Dendritic cell treated with granulocyte-macrophage colony-stimulating factor and Interleukin-4, amounts not matched to agents 40 ng/mL and 50 ng/mL, for 4 days (primary cell): ENCODE results near the gene ZNF138.
"Not testable (repeated sequence)": the region's sequence is repeated elsewhere in the genome, so short reads cannot be mapped to it uniquely, and the experiment has no call there.

Source experiments
- H3K27ac Mint-ChIP-seq: one replicate; pipeline ENCODE4 v1.8.0; 2022; ENCODE audit warnings: mild to moderate bottlenecking, mixed read lengths
- H3K27me3 Mint-ChIP-seq: one replicate; pipeline ENCODE4 v1.8.0; 2022; ENCODE audit warnings: mild to moderate bottlenecking, mixed read lengths
- H3K36me3 Mint-ChIP-seq: one replicate; pipeline ENCODE4 v1.8.0; 2022; ENCODE audit warnings: low read depth, mixed read lengths
- H3K4me1 Mint-ChIP-seq: one replicate; pipeline ENCODE4 v1.8.0; 2022; ENCODE audit warnings: low read depth, mixed read lengths
- H3K4me3 Mint-ChIP-seq: one replicate; pipeline ENCODE4 v1.8.0; 2022; ENCODE audit warnings: mild to moderate bottlenecking, moderate library complexity, mixed read lengths
- H3K9me3 Mint-ChIP-seq: one replicate; pipeline ENCODE4 v1.8.0; 2022; ENCODE audit warnings: mixed read lengths
- intact Hi-C: fragments of 100-400 bp; cut with micrococcal nuclease; formaldehyde crosslinking; loops from one replicate; pipeline ENCODE4 v1.15.0; 2022

ZNF138 gene

GRCh38 chr7:64799169-64799568 lies 4.9 kb downstream of the ZNF138 start:
- not testable (repeated sequence) for H3K27ac Mint-ChIP-seq, H3K27me3 Mint-ChIP-seq, H3K4me3 Mint-ChIP-seq
- intact Hi-C loops: loop anchor here (10.0 kb wide), 2 partner anchors 106 to 484 kb away; partner anchors contain the start of genes ZNF273 and ZNF736
- Mint-ChIP-seq H3K9me3 (peaks cover 42% of the 10 kb centered on the region), H3K36me3 (peaks cover 81% of the 10 kb centered on the region), H3K4me1 (peaks cover 16% of the 10 kb centered on the region)

GRCh38 chr7:64802699-64803098 lies 8.5 kb downstream of the ZNF138 start:
- H3K4me3 Mint-ChIP-seq: no peak overlapping the region
- no peak overlapping the region for H3K27ac Mint-ChIP-seq
- H3K9me3 Mint-ChIP-seq: peaks cover 75% of the 10 kb centered on the region
- no peaks in the 10 kb centered on the region for H3K27me3 Mint-ChIP-seq
- intact Hi-C loops: no loop called here
- peaks cover 69% of the 10 kb centered on the region for H3K36me3 Mint-ChIP-seq
- no peaks in the 10 kb centered on the region for H3K4me1 Mint-ChIP-seq

DNA sequence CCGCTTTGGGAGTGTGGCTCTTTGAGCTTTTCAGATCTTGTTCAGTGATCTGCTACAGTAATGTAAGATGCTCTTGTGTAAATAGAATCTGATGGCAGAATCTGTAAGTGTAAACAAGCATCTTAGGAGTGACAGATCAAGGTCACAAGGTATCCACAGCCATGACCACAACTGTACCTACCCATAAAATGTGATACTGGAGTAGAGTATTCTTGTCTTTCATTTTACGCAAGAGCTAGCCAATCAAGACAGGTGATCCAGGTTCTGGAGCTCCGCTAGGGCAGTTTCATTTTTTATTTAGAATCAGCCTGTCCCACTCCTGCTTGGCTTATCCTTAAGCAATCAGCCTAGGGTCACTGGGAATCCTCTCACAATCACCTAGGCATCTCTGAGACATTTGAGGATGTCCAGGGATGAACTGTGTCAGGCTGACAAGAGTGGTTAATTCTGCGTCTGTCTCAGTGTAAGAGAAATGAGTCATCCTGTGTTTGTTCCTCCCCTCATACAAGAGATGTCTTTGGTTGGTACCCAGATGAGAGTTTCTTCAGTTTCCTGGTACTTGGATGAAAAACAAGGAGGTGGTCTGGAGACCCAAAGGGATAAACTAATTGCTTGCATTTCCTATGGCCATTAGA lies 13.6 kb downstream of the ZNF138 start:
- intact Hi-C loops: no loop called here
- Mint-ChIP-seq H3K4me1 (no peaks in the 10 kb centered on the region), H3K27me3 (no peaks in the 10 kb centered on the region), H3K36me3 (peaks cover 37% of the 10 kb centered on the region), H3K4me3 (no peak overlapping the region), H3K27ac (no peak overlapping the region), H3K9me3 (peaks cover 60% of the 10 kb centered on the region)

DNA sequence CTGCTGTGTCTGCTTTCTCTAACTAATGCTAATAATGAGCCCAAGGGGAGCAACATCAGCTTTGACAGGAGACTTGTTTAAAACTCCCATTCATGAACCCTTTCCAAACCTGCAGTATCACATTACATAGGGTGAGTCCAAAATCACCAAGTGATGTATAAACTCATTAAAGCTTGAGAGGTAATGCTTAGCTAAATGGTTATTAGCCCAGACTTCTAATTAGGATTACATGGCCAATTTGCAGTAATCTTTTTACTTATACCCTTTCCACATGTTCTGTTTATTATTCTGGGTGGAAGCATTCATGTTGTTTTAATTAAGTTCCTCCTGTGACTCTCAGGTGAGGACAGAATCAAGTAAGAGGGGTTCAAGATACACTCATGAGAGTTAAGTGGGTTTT lies 17.5 kb downstream of the ZNF138 start:
- H3K4me3 Mint-ChIP-seq: no peak overlapping the region
- peaks cover 47% of the 10 kb centered on the region for H3K36me3 Mint-ChIP-seq
- intact Hi-C loops: no loop called here
- no peaks in the 10 kb centered on the region for H3K27me3 Mint-ChIP-seq
- H3K9me3 Mint-ChIP-seq: peaks cover 47% of the 10 kb centered on the region
- no peaks in the 10 kb centered on the region for H3K4me1 Mint-ChIP-seq
- no peak overlapping the region for H3K27ac Mint-ChIP-seq

DNA sequence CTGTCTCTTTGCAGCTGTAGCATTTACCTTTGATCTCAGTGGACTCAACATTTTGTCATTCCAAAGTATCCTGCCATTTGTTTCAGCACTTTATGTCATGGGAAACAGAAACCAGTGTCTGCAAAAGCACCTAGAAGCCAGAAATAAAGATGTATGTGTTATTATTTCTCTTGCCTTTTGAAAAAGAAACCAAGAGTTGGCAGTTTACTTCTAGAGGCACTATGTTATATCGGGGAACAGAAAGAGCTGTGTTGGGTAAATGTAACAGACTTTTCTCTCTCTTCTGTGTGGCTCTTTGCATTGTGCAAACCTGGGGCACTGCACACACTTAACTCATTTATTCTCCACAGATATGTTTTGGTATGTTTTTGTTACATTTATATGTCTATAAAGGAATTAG lies 36.7 kb downstream of the ZNF138 start:
- intact Hi-C loops: no loop called here
- Mint-ChIP-seq H3K27ac (no peak overlapping the region), H3K4me3 (no peak overlapping the region), H3K9me3 (peaks cover 51% of the 10 kb centered on the region), H3K4me1 (no peaks in the 10 kb centered on the region), H3K36me3 (peaks cover 20% of the 10 kb centered on the region), H3K27me3 (no peaks in the 10 kb centered on the region)

DNA sequence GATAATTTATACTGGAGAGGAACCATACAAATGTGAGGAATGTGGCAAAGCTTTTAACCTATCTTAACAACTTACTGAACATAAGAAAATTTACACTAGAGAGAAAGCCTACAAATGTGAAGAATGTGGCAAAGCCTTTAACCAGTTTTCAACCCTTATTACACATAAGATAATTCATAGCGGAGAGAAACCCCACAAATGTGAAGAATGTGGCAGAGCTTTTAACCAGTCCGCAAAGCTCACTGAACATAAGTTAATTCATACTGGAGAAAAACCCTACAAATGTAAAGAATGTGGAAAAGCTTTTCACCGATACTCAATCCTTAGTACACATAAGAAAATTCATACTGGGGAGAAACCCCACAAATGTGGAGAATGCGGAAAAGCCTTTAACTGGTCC lies 37.9 kb downstream of the ZNF138 start:
- H3K4me3 Mint-ChIP-seq: no peak overlapping the region
- no peaks in the 10 kb centered on the region for H3K4me1 Mint-ChIP-seq
- intact Hi-C loops: no loop called here
- H3K27ac Mint-ChIP-seq: no peak overlapping the region
- peaks cover 20% of the 10 kb centered on the region for H3K36me3 Mint-ChIP-seq
- no peaks in the 10 kb centered on the region for H3K27me3 Mint-ChIP-seq
- H3K9me3 Mint-ChIP-seq: peaks cover 64% of the 10 kb centered on the region

DNA sequence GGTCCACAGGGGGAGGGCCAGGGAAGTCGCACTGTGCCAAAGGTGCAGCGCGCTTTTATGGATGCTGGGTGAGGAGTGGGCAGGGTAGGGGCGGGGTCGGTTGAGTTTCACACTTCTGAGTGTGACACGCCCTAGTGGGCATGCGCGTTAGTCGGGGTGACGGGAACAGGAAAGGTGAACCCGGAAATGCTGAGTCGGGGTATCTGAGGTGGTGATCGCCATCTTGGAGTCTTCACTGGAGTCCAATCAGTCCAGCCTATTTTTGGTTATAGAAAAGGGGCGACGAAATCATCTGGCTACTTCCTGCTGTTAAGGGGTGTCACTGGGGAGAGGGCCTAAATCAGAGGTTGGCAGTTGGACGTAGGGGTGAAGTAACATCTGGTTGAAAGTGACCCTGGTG lies 40.8 kb downstream of the ZNF138 start:
- Mint-ChIP-seq H3K9me3 (peaks cover 92% of the 10 kb centered on the region), H3K4me3 (no peak overlapping the region), H3K4me1 (no peaks in the 10 kb centered on the region), H3K27ac (no peak overlapping the region), H3K27me3 (no peaks in the 10 kb centered on the region), H3K36me3 (peaks cover 20% of the 10 kb centered on the region)
- intact Hi-C loops: no loop called here

- H3K4me1 Mint-ChIP-seq, intact Hi-C loops, H3K4me3 Mint-ChIP-seq, H3K27me3 Mint-ChIP-seq, H3K27ac Mint-ChIP-seq: not testable (repeated sequence)
- H3K9me3 Mint-ChIP-seq: peaks cover 88% of the 10 kb centered on the region
- H3K36me3 Mint-ChIP-seq: peaks cover 11% of the 10 kb centered on the region
Observed at GRCh38 chr7:64835856-64836255, 41.6 kb downstream of the ZNF138 start.

- H3K27me3 Mint-ChIP-seq, H3K36me3 Mint-ChIP-seq, H3K4me3 Mint-ChIP-seq, H3K4me1 Mint-ChIP-seq, intact Hi-C loops, H3K27ac Mint-ChIP-seq: not testable (repeated sequence)
- peaks cover 67% of the 10 kb centered on the region for H3K9me3 Mint-ChIP-seq
Observed at GRCh38 chr7:64838051-64838450, 43.8 kb downstream of the ZNF138 start.

DNA sequence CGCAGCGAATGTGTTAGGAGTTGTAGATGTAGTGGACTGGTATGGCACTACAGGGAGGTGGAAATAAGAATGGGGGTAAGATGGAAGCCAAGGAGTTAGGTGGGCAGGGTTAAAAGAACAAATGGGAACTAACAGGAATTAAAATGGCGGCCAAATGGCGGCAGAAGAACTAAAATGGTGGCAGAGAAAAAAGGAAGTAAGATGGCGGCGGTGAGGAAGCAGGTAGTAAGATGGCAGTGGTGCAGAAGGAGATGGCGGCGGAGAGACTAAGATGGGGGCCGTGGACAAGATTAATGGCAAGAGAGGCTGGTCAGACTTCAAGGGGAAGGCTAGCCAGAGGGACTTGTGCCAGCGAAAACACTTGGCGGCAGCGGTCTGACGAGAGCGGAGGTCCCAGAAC lies 44.5 kb downstream of the ZNF138 start:
- Mint-ChIP-seq H3K4me3 (no peak overlapping the region), H3K9me3 (peaks cover 63% of the 10 kb centered on the region), H3K36me3 (no peaks in the 10 kb centered on the region), H3K4me1 (no peaks in the 10 kb centered on the region), H3K27me3 (no peaks in the 10 kb centered on the region), H3K27ac (no peak overlapping the region)
- intact Hi-C loops: no loop called here

DNA sequence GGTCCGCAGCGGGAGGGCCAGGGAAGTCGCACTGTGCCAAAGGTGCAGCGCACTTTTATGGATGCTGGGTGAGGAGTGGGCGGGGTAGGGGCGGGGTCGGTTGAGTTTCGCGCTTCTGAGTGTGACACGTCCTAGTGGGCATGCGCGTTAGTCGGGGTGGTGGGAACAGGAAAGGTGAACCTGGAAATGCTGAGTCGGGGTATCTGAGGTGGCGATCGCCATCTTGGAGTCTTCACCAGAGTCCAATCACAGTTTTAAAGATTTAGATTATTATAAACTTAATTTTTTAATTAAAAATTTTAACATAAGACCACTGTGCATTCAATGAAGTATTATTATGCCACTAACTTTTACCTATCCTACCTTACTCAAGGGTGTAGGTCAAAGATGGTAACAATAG lies 45.7 kb downstream of the ZNF138 start:
- Mint-ChIP-seq H3K4me3 (no peak overlapping the region), H3K27ac (no peak overlapping the region), H3K36me3 (no peaks in the 10 kb centered on the region), H3K4me1 (no peaks in the 10 kb centered on the region), H3K9me3 (peaks cover 62% of the 10 kb centered on the region), H3K27me3 (no peaks in the 10 kb centered on the region)
- intact Hi-C loops: no loop called here

DNA sequence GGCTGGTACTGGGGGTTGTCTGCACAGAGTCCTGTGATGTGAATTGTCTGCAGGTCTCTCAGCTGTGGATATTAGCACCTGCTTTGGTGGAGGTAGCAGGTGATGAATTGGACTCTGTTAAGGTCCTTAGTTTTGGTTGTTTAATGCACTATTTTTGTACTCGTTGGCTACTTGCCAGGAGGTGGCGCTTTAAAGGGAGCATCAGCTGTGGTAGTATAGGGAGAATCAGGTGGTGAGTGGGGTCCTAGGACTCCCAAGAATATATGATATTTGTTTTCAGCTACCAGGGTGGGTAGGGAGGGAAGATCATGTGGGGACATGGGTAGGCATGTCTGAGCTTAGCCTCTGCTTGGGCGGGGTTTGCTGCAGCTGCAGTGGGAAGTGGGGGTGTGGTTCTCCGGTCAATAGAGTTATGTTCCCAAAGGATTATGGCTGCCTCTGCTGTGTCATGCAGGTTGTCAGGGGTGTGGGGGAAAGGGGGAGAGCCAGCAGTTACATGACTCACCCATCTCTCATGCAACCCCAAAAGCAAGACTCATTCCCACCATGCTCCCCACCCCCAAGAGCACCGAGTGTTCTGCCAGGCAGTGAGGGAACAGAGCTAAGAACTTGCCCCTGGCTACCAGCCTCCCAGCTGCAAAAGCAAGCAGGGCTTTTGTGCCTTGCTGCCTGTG lies 55.2 kb downstream of the ZNF138 start:
- H3K36me3 Mint-ChIP-seq: no peaks in the 10 kb centered on the region
- no peaks in the 10 kb centered on the region for H3K27me3 Mint-ChIP-seq
- H3K4me1 Mint-ChIP-seq: no peaks in the 10 kb centered on the region
- intact Hi-C loops: no loop called here
- no peak overlapping the region for H3K4me3 Mint-ChIP-seq
- no peak overlapping the region for H3K27ac Mint-ChIP-seq
- H3K9me3 Mint-ChIP-seq: peaks cover 65% of the 10 kb centered on the region

- peaks cover 59% of the 10 kb centered on the region for H3K9me3 Mint-ChIP-seq
- no peaks in the 10 kb centered on the region for H3K4me1 Mint-ChIP-seq
- H3K4me3 Mint-ChIP-seq: no peak overlapping the region
- no peak overlapping the region for H3K27ac Mint-ChIP-seq
- intact Hi-C loops: no loop called here
- no peaks in the 10 kb centered on the region for H3K36me3 Mint-ChIP-seq
- no peaks in the 10 kb centered on the region for H3K27me3 Mint-ChIP-seq
Observed at GRCh38 chr7:64849924-64850499, 55.8 kb downstream of the ZNF138 start.

GRCh38 chr7:64853679-64854078 lies 59.5 kb downstream of the ZNF138 start:
- Mint-ChIP-seq H3K27me3 (no peaks in the 10 kb centered on the region), H3K9me3 (peaks cover 29% of the 10 kb centered on the region), H3K36me3 (no peaks in the 10 kb centered on the region), H3K4me3 (no peak overlapping the region), H3K27ac (no peak overlapping the region), H3K4me1 (no peaks in the 10 kb centered on the region)
- intact Hi-C loops: no loop called here
